DOHH2 (cell line): Measurements from ENCODE around the gene CD8B.
"Not testable (repeated sequence)": the region's sequence is repeated elsewhere in the genome, so short reads cannot be mapped to it uniquely, and the experiment has no call there.

Experiments used
- H3F3A ChIP-seq: fragments of 200-600 bp; sonication (generic), shearing (Covaris generic); 2 replicates; pipeline ENCODE4 v1.6.0; 2016; ENCODE audit warnings: antibody characterized with exemption, mild to moderate bottlenecking; ENCODE audit not compliant: control insufficient read depth, insufficient read depth
- H3K27ac ChIP-seq: fragments of 200-600 bp; sonication (generic); 2 replicates; pipeline ENCODE4 v1.5.1; 2014; ENCODE audit warnings: low read depth, mild to moderate bottlenecking, low read length, moderate library complexity
- H3K27me3 ChIP-seq: fragments of 200-600 bp; sonication (generic); 2 replicates; pipeline ENCODE4 v1.6.1; 2014; ENCODE audit warnings: mild to moderate bottlenecking, low read length, mixed read lengths; ENCODE audit not compliant: control insufficient read depth
- H3K36me3 ChIP-seq: fragments of 200-600 bp; sonication (generic); 2 replicates; pipeline ENCODE4 v1.6.1; 2014; ENCODE audit warnings: mild to moderate bottlenecking, low read length, moderate library complexity, mixed read lengths; ENCODE audit not compliant: control insufficient read depth
- H3K4me1 ChIP-seq: fragments of 200-600 bp; sonication (generic); 2 replicates; pipeline ENCODE4 v1.6.1; 2014; ENCODE audit warnings: mild to moderate bottlenecking, low read length, mixed read lengths; ENCODE audit not compliant: control insufficient read depth
- H3K4me2 ChIP-seq: fragments of 200-600 bp; sonication (generic); 2 replicates; pipeline ENCODE4 v1.6.0; 2014; ENCODE audit warnings: mild to moderate bottlenecking, low read length, moderate library complexity
- H3K4me3 ChIP-seq: fragments of 200-600 bp; sonication (generic); 2 replicates; pipeline ENCODE4 v1.5.1; 2014; ENCODE audit warnings: mild to moderate bottlenecking, low read length, mixed read lengths
- H3K79me2 ChIP-seq: fragments of 200-600 bp; sonication (generic); 2 replicates; pipeline ENCODE4 v1.6.1; 2014; ENCODE audit warnings: mild to moderate bottlenecking, low read length, mixed read lengths; ENCODE audit not compliant: control insufficient read depth
- H3K9me2 ChIP-seq: fragments of 200-600 bp; sonication (generic); replicated peaks from 2 replicates; pipeline ENCODE4 v1.6.1; 2014; ENCODE audit warnings: mild to moderate bottlenecking, low read length, mixed read lengths; ENCODE audit not compliant: control insufficient read depth
- H3K9me3 ChIP-seq: fragments of 200-600 bp; sonication (generic); 2 replicates; pipeline ENCODE4 v1.6.1; 2014; ENCODE audit warnings: antibody characterized with exemption, low read length, mixed read lengths; ENCODE audit not compliant: control insufficient read depth, insufficient read depth
- H4K20me1 ChIP-seq: fragments of 200-600 bp; sonication (generic); 2 replicates; pipeline ENCODE4 v1.6.0; 2014; ENCODE audit warnings: low read depth, mild to moderate bottlenecking, antibody characterized with exemption, low read length, moderate library complexity; ENCODE audit not compliant: control insufficient read depth, insufficient read depth

The CD8B gene

DNA sequence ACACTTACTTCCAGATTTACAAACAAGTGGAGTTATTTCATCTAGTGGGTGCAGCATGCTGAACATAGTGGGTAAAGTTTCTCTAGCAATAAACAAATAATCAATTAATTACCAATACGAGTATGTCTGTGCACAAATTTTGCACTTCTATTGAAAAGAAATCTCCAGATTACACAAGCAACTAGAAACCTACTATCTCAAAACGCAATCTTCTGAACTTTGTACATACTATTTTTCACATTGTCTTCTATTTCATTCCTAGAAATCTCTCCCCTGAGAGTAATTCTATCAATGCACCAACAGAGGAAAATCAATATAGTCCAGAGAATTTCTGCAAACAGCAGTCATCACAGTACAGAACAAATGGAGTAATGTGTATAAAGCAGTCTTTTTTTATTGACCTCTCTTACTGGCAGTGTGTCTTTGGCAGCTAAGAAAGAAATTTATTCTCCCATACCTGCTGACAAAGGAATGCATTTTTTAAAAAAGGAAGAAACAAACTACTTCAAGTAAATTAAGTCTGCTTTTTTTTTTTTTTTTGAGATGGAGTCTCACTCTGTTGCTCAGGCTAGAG, 7.3 kb upstream of the CD8B start:
- not testable (repeated sequence) for H3K79me2 ChIP-seq, H3K4me1 ChIP-seq, H3K9me2 ChIP-seq, H3F3A ChIP-seq, H3K4me3 ChIP-seq, H3K36me3 ChIP-seq, H3K27me3 ChIP-seq, H3K4me2 ChIP-seq, H3K9me3 ChIP-seq, H3K27ac ChIP-seq, H4K20me1 ChIP-seq

DNA sequence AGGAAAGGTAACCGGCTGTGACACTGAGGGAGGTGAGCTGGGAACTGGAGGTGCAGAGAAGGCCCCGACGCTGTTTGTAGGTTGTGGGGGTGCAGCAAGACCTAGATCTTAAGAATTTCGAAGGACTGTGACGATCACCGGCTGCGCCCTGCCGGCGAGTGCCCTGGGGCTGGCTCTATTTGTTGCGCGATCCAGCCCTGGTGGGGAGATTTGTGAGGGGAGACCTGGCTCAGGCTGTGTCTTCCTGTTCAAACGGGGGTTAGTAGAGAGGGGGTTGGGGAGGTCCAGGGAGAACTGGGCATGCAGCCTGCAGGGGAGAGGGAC, 656 bp upstream of the CD8B start:
- H4K20me1 ChIP-seq, H3F3A ChIP-seq, H3K4me1 ChIP-seq, H3K4me2 ChIP-seq, H3K27me3 ChIP-seq, H3K79me2 ChIP-seq, H3K27ac ChIP-seq, H3K4me3 ChIP-seq, H3K9me2 ChIP-seq, H3K9me3 ChIP-seq, H3K36me3 ChIP-seq: not testable (repeated sequence)

DNA sequence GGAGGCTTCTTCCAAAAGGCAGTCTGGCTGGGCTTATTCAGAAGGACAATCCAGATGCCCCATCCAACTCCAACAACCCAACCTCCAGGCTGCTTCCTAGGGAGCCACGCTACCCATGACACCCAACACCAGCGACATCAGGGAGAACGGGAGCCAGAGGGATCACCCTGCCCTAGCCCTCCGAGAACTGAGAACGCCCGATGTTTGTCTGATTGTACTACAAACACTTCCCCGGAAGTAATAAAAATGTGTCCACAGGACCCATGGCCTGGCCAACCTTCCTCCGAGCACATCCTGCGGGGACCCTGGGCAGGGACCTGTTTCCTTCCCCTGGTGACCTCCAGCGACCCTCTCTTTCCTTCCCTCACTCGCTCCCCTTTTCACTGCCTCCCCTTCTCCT, 511 bp downstream of the CD8B start:
- H3K79me2 ChIP-seq, H3K4me2 ChIP-seq, H3K36me3 ChIP-seq, H3K27ac ChIP-seq, H3K4me1 ChIP-seq, H4K20me1 ChIP-seq, H3K9me2 ChIP-seq, H3K9me3 ChIP-seq, H3F3A ChIP-seq, H3K27me3 ChIP-seq, H3K4me3 ChIP-seq: not testable (repeated sequence)

DNA sequence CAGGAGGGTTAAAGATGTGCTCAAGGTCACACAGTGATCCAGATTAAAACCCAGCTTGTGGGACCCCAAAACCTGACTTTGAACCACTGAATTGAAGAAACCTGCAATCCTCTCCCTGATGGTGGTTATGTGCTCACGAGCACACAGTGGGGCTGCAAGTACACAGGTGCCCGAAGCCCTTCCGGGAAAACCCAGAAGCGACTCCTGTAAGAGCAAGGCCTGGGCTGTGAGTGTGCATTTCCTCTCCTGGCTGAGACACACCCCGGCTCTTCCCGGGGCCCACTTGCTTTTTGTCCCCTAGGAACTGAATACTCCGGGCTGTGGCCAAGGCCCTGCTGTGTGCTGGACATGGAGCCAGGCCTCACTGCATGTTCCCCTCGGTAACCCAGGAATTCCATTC, 1.1 kb downstream of the CD8B start:
- not testable (repeated sequence) for H3K9me3 ChIP-seq, H4K20me1 ChIP-seq, H3K27me3 ChIP-seq, H3F3A ChIP-seq, H3K79me2 ChIP-seq, H3K9me2 ChIP-seq, H3K4me2 ChIP-seq, H3K27ac ChIP-seq, H3K4me1 ChIP-seq, H3K36me3 ChIP-seq, H3K4me3 ChIP-seq

DNA sequence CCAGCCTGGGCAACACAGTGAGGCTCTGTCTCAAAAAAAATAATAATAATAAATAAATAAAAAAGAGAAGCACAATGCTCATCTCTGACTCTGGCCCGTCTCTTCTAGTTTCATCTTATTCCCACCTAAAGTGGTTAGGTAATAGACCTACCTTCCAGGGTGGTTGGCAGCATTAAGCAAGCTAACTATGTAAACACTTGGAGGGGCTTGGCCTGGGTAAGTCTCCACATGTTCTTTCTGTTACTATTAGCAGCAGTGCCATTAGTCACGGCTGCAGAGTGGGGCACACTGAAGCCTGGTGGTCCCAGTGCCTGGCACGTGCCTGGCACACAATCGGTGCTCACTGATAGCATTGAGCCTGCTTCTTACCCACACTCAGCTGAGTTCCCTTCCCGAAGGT, 4.0 kb downstream of the CD8B start:
- H3K36me3 ChIP-seq: not testable (repeated sequence)

DNA sequence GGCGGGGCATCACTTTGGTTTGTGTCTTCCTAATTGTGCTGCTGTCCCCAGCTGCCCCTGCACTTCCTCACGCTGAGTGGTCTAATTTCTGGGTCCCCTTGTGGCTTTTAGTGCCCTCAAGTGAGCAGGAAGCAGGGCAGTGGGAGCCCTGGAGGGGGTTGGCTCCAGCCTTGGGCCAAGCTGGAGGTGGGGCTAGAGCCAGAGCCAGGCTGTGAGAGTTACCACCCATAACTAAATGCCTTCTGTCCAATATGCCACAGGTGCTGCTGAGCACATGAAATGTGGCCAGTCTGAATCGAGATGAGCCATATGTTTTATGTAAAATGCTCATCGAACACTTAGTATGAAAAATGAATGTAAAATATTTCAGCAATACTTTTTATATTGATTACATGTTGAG, 5.2 kb downstream of the CD8B start:
- H3K36me3 ChIP-seq, H4K20me1 ChIP-seq, H3K9me3 ChIP-seq, H3K27ac ChIP-seq, H3K79me2 ChIP-seq, H3K4me3 ChIP-seq, H3K4me2 ChIP-seq, H3K9me2 ChIP-seq, H3K4me1 ChIP-seq, H3K27me3 ChIP-seq, H3F3A ChIP-seq: not testable (repeated sequence)

More for the DNA sequence above, 4.0 kb downstream of the CD8B start:
- not testable (repeated sequence) for H3K9me3 ChIP-seq, H4K20me1 ChIP-seq, H3K9me2 ChIP-seq, H3K4me2 ChIP-seq, H3K4me1 ChIP-seq, H3K27ac ChIP-seq, H3K4me3 ChIP-seq, H3K79me2 ChIP-seq, H3K27me3 ChIP-seq, H3F3A ChIP-seq

DNA sequence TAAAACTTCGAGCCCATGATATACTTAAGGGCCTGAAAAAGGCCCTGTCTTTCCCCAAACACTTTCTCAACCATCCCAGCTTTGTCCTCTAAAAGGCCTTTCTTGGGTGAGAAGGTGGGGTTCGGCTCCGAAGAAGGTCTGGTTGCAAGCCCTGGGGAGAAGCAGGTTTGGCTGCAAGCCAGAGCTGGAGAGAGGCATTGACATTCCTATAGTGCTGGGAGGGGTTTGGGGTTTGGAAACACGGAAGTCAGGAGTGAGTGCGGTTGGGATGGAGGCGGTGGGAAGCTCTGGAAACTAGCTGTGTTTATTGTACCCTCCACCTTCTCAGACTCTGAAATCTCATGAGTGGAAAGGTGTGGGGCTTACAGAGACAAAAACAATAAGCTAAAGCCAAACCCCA, 5.7 kb downstream of the CD8B start:
- not testable (repeated sequence) for H3K27ac ChIP-seq

DNA sequence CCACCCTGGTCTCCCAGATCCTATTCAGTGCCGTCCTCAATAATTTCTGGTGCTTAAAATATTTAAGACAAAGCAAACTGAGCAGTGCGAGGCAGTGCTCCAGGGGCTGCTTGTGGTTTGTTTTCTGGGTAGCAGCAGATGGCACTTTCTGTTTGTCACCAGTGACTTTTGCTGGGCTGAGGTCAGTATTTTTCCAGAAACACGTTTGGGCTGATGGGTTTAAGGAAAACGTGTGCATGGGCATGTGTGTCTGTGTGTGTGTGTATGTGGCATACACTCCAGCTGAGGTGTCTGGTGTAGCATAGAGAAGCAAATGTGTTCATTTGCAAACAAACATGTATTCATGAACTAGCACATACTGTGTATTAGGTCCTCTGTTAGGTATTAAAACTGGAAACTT, 10.1 kb downstream of the CD8B start:
- not testable (repeated sequence) for H4K20me1 ChIP-seq, H3K4me1 ChIP-seq, H3K36me3 ChIP-seq, H3K79me2 ChIP-seq, H3K4me2 ChIP-seq, H3K27me3 ChIP-seq, H3K4me3 ChIP-seq, H3K9me3 ChIP-seq, H3K9me2 ChIP-seq, H3K27ac ChIP-seq, H3F3A ChIP-seq

More for the DNA sequence above, 5.7 kb downstream of the CD8B start:
- H3K9me2 ChIP-seq, H3K4me3 ChIP-seq, H3K36me3 ChIP-seq, H3K4me1 ChIP-seq, H3K27me3 ChIP-seq, H4K20me1 ChIP-seq, H3K4me2 ChIP-seq, H3K79me2 ChIP-seq, H3F3A ChIP-seq, H3K9me3 ChIP-seq: not testable (repeated sequence)
